ENCODE data around the gene PMAIP1. TPM values are rescaled to one million over a fixed set of nuclear protein-coding genes. Genes with fewer than 3 reads are reported as not detected.

The PMAIP1 gene
- total RNA-seq, 1 donor from 2014 or later = 20.9 TPM

DNA sequence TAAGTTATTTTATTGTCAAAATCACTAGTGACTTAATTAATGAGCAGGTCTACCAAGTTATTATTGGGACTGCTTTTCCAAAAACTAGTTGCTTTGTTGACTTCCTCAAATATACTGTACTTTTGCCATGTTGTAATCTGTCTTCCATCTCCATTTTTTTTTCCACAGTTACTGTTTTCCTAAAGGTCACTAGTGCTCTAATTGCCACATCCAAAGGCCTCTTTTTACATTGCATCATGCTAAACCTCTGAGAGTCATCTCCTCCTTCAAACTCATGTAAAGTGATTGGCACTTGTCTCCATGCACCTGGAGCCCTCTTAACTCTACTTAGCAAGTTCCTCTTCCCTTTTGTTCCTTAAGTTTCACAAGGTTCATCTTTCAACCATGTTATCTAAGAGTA is 11.8 kb downstream of the PMAIP1 start:
- DNase-seq (ENCODE audit: low read depth in 2 of 2) = no peak

DNA sequence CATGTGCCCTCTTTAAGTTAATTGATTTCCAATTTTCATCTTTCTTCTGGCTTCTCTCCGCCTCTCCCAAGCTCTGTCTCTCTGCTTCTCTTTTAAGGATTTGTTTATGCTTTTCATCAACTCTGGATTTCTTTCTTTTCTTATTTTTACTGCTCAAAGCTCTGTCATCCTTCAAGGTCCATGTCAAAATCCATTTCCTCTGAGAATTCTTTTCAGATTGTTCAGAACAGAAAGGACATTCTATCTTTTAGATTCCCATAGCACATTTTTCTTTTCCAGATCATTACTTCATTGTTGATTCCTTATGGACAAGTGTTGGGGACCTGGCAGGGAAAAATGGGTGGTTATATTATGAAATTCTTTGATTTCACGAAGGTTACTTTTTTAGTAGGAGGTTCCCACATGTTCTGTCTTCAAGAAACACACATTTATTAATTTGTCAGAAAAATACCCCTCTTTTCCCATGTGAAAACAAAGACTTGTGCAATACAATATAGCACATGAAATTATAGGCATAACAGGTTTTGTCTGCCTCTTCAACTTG is 12.3 kb downstream of the PMAIP1 start:
- DNase-seq (ENCODE audit: low read depth in 2 of 2) = no peak

DNA sequence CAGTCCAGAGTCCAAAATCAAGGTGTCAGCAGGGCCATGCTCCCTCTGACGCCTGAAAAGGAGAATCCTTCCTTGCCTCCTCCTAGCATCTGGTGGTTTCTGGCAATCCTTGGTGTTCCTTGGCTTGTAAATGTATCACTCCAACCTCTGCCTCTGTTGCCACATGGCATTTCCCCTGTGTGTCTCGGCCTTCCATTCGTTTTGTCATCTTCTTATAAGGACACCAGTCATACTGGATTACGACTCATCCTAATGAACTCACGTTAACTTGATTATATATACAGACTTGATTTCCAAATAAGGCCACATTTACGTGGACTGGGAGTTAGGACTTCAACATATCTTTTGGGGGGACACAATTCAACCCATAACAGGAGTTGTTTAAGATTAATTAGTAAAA is 15.8 kb downstream of the PMAIP1 start:
- no peak for DNase-seq (ENCODE audit: low read depth in 2 of 2)

DNA sequence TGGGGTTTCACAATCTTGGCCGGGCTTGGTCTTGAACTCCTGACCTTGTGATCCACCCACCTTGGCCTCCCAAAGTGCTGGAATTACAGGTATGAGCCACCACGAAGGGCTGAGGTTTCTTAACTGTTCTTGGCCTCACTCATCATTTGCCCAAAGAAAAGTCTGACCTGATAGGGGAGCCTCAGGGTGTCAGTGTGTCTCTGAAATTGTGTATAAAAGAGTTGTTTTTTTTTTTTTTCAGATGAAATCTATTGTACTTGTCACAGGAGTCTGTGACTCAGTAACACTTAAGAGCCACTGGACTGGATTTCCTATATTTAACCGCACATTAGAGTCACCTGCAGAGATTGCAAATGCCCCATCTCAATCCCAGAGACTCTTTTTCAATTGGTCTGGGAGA is 16.9 kb downstream of the PMAIP1 start:
- DNase-seq (ENCODE audit: low read depth in 2 of 2) = no peak

DNA sequence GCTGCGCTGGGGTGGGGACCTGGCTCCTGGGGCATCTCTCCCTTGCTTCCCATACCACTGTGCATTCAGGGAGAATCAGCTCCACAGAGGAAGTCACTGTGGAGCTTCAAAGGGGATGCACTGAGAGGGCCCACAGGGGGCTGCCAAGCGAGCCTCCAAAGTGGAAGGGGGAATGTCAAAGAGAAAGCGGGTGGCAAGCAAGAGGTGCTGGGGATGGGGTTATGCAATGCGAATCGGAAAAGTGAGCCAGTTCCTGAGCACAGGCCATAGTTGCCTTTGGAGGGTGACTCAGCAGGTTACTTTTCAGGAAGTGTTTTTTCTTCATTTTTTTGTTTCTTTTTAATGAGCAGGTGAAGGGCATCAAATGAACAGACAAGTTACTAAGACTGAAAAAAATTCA is 17.6 kb downstream of the PMAIP1 start:
- peak in 1 of 2 donors; percentile 73 for DNase-seq (ENCODE audit: low read depth in 2 of 2)

DNA sequence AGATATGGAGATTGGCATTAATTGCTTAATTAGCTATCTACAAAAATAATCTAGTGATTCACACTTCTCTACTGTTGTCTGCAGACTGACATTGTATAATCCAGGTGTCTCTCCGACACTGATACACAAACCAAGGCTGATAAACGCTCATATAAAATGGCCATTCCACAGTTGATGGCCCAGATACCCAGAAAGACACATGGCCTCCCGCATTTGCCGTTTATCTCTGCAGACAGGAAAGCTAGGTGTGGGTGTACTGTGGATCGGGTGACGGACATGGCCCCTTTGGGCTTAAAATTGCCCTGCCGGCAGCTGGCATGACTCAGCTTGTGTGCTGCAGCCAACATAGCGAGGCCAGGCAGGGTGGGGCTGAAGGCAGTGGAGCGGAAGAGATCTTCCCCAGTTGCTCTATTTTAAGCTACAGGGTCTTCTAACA is 18.5 kb downstream of the PMAIP1 start:
- peak in 1 of 2 donors; percentile 42 for DNase-seq (ENCODE audit: low read depth in 2 of 2)

DNA sequence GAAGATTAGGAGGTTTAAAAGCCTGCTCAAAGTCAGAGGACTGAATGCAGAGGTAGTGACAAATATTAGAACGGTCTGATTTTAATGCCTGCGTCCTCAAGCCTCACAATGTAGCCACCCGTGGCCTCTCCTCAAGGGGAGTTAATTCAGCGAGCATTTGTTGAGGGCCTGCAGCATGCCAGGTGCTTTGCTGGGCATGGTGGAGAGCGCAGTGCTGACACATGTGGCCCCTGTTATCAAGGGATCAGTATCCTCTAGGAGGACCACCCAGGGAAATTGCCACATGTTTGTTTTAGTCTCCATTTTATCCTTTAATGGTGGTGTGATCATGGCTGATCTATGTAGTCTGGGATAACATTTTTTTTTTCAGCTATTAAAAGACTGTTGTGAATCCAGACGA is 19.2 kb downstream of the PMAIP1 start:
- DNase-seq (ENCODE audit: low read depth in 2 of 2) = no peak

DNA sequence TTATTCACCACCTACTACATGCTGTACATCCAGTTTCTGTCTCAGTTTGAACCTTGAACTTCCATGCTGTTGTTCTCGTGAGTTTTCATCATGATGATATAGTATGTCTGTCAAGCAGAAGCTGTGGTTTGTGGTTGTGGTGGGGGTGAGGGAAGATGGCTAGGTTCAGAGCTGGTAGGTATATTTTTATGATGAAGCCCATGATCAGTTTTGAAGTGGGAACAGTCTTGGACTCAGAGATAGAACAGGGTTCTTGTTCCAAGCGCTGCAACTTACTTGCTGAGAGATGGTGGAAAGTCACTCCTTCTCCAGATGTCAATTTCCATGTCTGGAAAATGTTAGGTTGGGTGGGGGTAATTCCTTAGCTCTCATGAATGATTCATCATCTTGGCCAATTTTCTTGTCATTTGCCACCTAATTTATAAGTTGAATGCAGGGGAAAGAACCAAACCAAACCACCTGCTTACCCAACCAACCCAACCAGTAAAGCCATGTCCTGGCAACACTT is 21.6 kb downstream of the PMAIP1 start:
- DNase-seq (ENCODE audit: low read depth in 2 of 2) = no peak

DNA sequence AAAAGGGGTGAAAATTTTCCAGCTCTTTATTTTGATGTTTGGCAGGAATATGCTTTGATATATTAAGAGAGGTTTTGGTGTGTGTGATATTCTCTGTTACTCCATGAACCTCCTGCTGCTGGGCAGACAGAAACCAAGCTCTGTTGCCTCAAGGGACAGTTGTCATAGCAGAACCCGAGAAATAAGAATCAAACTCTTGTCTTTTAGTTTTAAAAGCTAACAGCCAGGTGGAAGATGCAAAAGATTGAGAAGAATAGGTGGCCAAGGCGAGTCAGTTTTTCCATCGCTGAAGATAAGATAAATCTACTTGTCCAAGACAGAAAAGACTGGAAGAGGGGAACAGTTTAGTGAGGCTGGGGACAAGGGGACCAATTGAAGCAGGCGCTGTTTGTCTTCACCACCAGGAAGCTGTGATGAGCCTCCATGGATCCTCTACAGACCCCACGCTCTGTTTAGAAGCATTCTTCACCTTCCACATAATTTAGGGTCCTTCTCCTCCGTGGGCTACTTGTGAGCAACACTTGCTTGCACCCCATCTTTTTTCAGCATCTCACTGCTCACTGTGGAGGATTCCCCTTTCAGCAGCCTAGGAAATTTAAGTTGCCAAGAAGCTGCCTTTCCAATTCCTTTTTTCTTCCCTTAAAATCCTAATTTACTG is 23.9 kb downstream of the PMAIP1 start:
- no peak for DNase-seq (ENCODE audit: low read depth in 2 of 2)

DNA sequence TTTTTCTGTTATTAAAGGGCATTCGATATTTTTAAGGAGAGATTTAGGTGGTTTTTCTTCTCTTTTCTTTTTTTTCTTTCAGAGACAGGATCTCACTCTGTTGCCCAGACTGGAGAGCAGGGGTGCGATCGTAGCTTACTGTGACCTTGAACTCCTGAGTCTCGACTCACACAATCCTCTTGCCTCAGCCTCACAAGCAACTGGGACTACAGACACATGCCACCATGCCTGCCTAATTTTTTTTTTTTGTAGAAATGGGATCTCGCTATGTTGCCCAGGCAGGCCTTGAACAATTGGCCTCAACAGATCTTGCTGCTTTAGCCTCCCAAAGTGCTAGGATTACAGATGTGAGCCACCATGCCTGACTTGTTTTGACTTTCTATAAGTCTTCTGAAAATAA is 26.3 kb downstream of the PMAIP1 start:
- DNase-seq (ENCODE audit: low read depth in 2 of 2) = no peak

DNA sequence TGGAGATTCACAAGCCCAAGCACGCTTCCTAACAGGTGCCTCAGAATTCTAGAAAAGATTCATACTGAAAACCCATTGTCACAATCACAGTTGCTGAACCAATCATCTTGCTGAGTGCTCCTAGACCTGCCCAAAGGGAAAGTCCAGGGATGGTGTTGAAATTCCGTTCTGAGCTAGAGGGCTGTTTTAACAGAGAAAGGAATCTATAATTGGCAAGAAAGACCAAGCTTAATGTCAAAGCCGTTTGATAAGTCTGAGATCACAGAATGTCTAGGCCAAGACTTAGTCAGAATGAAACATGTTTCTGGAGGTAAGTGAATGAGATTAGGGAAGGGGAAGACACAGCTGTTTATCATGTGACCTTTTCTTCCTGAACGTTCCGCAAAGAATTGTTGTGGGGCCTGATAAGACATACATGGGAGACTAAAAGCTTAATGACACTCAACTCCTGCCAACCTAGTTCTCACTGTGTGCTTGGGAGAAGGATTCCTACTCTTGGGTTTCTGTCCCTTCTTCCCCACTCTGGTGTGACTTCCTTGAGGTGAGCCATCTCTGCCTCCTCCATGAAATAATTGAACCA is 27.5 kb downstream of the PMAIP1 start:
- DNase-seq (ENCODE audit: low read depth in 2 of 2) = peak in 1 of 2 donors; percentile 45

DNA sequence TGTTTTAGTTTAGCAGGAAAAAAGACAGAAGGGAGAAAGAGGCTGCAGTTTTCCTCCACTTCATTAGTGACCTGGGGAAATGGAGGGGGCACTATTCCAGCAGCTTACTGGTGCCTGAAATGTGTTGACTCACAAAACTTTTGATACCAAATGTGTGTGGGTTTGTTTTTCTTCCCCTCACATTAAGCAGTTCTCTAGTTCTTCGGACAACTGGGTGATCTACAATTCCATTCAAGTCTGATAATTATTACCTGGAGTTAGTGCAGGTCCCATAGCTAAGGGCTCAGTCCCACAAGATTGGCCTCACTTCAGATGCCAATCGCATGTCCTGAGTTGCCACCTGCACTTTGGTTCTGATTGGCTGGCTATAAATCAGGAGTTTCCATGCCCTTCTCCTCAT is 28.4 kb downstream of the PMAIP1 start:
- DNase-seq (ENCODE audit: low read depth in 2 of 2) = no peak

DNA sequence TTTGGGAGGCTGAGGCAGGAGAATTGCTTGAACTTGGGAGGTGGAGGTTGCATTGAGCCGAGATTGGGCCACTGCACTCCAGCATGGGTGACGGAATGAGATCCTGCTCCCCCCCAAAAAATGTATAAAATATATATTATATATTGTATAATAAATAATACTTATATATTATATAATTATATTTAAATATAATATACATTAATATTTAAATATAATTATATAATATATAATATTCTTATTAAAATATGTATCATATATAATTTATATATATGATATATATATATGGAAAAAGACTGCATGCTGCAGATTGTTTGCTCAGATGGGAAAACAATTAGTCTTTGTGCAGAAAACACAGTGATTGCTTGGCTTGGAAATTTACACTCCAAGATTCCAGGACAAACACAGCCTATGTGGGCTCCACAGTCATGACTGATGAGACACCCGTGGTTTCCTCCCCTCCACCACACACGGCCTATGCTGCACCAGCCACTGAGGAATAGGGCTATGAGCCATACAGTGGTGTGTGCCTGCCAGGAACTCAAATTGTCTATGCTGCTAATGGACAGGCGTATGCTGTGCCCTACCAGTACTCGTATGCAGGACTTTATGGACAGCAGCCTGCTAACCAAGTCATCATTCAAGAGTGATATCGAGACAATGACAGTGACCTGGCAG is 30.0 kb downstream of the PMAIP1 start:
- no peak for DNase-seq (ENCODE audit: low read depth in 2 of 2)

DNA sequence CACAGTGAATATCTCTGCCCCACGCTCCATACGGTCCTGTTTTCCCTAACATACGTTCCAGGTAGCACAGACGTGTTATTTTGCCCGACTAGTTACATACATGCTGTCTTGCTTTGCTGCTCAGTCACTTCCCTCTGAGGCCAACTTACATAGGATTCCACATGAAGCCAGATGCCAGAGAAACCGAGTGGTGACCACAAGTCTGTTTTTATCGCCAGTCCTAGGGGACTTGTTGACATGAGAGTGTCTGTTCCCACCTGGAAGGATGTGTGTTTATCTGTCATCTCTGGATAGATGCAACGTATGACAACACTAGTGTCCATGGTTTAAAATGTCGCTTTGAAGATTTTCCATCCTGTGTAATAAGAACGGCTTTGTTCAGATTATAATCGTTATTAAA is 32.6 kb downstream of the PMAIP1 start:
- DNase-seq (ENCODE audit: low read depth in 2 of 2) = no peak

DNA sequence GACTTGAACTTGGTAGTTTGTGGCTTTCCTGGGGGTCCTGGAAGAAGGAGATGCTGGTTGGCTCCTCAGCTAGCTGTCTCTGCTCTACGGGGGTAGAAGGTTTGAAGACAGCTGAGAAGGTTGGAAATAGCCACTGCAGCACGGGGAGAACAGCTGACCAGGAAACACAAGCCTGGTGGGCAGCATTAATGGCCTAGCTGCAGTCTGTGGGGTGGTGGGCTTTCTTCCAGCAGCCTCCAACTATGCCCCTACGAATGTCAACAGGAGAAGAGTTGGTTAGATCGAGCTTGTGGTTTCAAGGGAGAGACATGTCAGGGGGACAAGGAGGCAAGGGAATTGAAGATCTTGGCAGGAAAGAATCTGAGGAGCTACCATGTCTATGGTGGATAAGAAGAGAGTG is 38.9 kb downstream of the PMAIP1 start:
- no peak for DNase-seq (ENCODE audit: low read depth in 2 of 2)

DNA sequence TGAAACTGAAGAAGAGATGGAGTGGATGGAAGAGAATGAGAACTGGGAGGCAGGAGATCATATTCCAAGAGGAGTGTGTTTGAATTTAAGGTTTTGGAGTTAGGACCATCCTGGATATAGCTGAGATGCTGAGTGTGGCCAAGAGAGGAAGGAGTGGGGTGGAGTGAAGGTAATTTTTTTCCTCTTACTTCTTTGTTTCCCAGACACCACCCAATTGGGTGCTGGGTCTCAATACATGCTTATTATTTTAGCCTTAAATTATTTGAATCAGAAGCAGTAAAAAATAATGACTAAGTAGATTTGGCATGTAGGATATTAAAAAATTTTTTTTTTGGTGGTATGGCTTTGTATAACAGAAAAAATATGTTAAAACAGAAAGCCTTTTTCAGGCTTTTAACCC is 39.3 kb downstream of the PMAIP1 start:
- no peak for DNase-seq (ENCODE audit: low read depth in 2 of 2)

DNA sequence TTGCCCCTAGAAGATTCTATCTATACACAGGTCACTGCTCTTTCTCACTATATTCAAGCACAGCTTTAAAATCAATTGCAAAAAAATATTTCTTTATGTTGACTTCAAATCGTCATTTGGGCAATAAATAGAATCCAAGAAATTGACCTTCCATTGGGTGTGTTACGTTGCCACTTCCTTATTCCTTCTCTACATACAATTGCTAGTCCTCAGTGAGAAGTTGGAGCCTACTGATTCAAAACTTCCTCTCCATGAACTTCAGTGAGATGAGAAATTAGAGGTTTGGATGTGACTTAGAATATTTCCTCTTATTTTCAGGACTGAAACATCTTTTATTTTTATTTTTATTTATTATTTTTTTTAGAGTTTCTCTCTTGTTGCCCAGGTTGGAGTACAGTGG is 40.3 kb downstream of the PMAIP1 start:
- no peak for DNase-seq (ENCODE audit: low read depth in 2 of 2)

DNA sequence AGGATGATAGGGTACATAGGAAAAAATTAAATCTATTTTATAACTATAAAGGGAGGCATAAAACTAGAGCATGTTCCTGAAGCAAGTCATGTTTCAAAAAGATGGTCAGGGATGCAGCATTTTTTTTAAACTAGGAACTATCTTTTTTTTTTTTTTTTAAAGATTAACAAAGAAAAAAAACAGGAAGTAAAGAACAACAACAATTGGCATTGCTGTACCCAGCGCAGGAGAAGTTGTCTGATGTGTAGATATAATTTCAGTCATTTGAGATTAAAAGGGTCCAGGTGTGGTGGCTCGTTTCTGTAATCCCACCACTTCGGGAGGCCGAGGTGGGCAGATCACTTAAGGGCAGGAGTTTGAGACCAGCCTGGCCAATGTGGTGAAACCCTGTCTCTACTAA is 41.5 kb downstream of the PMAIP1 start:
- no peak for DNase-seq (ENCODE audit: low read depth in 2 of 2)

DNA sequence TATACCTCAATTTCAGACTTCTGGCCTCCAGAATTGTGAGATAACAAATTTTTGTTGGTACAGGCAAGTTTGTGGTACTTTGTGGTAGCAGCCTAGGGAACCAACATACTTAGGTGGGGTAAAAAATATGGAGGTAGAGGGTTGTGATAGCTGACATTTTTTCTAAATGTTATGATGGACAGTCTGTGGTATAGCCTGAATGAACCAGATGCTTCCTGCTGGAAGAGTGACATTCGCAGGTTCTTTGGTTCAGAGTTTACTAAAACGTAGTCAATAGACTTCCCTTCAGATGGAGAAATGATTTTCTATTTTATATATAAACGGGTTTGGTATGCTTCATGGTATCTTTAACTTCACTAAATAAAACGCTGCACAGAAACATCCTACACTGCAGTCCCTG is 42.8 kb downstream of the PMAIP1 start:
- DNase-seq (ENCODE audit: low read depth in 2 of 2) = no peak

DNA sequence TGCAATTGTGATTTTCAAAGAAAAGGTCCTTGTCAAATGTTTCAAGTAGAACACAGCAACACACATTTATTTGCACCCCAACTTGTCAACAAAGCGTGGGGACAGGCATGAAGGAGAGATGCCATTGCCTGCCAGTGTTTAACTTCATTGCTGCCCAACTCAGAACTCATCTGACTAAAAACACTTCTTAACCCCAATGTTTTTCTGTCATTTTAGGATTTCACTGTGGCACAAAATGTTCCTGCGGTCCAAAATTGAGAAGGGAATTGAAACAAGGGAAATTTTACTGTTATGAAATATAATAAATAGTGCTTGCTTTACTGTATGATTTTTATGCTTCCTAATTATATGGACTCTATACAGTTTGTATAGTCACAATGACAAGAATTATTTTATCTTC is 45.7 kb downstream of the PMAIP1 start:
- DNase-seq (ENCODE audit: low read depth in 2 of 2) = no peak

DNA sequence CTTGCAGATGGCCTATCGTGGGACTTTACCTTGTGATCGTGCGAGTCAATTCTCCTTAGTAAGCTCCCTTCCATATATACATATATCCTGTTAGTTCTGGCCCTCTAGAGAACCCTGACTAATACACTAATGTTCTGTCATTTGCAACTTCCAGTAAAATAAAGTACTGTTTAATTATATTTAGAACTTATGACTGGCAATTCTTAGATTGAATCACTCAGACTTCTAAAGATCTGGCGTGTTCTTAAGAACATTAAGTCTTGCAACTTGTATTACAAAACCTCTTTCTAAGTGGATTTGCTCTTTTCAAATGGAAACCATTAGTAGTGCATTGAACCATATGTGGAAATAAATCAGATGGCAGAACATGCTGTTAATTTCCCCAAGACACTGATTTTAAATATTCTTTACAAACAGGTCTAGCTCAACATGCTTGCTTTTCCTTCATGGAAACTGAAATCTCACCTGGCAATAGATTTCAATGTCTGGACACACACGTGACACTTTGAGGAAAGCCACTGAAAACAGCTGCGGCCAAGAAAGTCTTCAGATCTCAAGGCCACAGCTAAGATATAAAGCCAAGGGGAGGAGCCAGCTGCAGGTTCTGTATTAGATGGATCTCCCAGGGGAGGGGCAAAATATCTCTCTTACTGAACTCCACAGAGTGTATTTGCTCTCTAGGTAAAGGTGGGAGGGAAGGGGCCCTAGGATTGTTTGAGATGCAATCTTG is 50.6 kb downstream of the PMAIP1 start:
- DNase-seq (ENCODE audit: low read depth in 2 of 2) = no peak

DNA sequence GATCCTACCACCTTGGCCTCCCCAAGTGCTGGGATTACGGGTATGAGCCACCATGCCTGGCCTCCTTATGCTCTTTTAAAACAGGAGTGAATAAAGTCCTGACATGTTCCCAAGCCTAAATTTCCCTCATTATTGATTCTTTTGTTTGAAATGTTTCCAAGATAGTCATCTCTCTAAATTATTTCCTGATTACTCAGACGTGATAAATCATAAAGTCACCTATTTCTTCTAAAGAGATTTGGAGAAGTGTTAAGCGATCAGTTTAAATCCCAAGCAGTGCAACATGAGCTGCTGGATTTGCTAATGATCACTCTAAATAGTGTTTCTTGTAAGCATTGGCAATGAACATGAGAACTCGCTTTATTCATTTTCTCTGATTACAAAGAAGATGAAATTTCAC is 51.8 kb downstream of the PMAIP1 start:
- DNase-seq (ENCODE audit: low read depth in 2 of 2) = no peak

Data from dermis microvascular lymphatic vessel endothelial cell (primary cell).